ENCODE measurements around the gene DTX3.
A peak's percentile ranks its signal among the peaks of the same experiment; 100 is the strongest.

The DTX3 gene

DNA sequence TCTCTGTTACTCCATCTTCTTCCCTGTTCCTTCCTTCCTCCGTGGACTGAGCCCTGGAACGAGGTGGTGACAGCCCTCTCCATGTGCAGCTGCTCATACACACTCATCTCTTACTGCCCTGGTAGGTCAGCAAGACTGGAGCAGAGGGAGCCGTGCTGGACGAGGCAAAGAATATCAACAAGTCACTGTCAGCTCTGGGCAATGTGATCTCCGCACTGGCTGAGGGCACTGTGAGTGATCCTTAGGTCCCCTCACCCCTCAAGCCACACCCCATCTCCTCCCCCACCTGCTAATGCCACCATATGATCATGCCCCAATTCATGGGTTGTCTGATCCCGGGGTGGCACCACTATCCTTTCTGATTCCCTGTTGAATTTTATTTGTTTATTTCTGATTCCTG lies 35.8 kb upstream of the DTX3 start:
- ChIA-PET POLR2A (no interaction called here), CTCF (interaction anchor here (0.9 to 1.4 kb wide), 2 partner anchors 14 to 16 kb away, joined by 3 to 6 read pairs; no protein-coding TSS in a partner anchor)
- Histone ChIP-seq H3K4me3 (ENCODE audit: low read depth, low read length) (no peak overlapping the region), H3K36me3 (ENCODE audit: control insufficient read depth in 2 of 2, insufficient read depth in 1 of 2, low read length in 2 of 2) (peaks cover 10 to 44% of the 10 kb centered on the region in 2 experiments), H3K27ac (ENCODE audit: extremely low read depth, low read depth, low read length) (no peak overlapping the region), H3K9me3 (ENCODE audit: control insufficient read depth, insufficient read depth, low read depth, low read length) (no peaks in the 10 kb centered on the region), H3K4me1 (ENCODE audit: control insufficient read depth, insufficient read depth, low read length) (no peaks in the 10 kb centered on the region)
- TF ChIP-seq ZBTB1 (tag by site-specific recombination; IDR thresholded peaks at IDR 0.05) = no peak
- TF ChIP-seq SCRT2 (tag by site-specific recombination; IDR thresholded peaks at IDR 0.05) = 0 out of 2 replicates have a peak, but pooled peaks have one; percentile 20
- no peak for TF ChIP-seq ZNF362 (tag by site-specific recombination; IDR thresholded peaks at IDR 0.05)

GRCh38 chr12:57569858-57570257 lies 34.8 kb upstream of the DTX3 start:
- ChIA-PET POLR2A (interaction anchor here (0.6 kb wide), 1 partner anchor 33 kb away, joined by 3 read pairs; no protein-coding TSS in a partner anchor), CTCF (interaction anchor here (1.4 kb wide), 1 partner anchor 13 kb away, joined by 6 read pairs; no protein-coding TSS in a partner anchor)
- no peak overlapping the region for H3K4me3 ChIP-seq (ENCODE audit: low read depth, low read length)
- no peaks in the 10 kb centered on the region for H3K4me1 ChIP-seq (ENCODE audit: control insufficient read depth, insufficient read depth, low read length)
- no peaks in the 10 kb centered on the region for H3K9me3 ChIP-seq (ENCODE audit: control insufficient read depth, insufficient read depth, low read depth, low read length)
- peaks cover 10 to 36% of the 10 kb centered on the region in 2 experiments for H3K36me3 ChIP-seq (ENCODE audit: control insufficient read depth in 2 of 2, insufficient read depth in 1 of 2, low read length in 2 of 2)
- no peak overlapping the region for H3K27ac ChIP-seq (ENCODE audit: extremely low read depth, low read depth, low read length)
- no peak for TF ChIP-seq ZNF266 (tag by site-specific recombination; IDR thresholded peaks at IDR 0.05; ENCODE audit: low read depth)
- TF ChIP-seq, protein P1, sequence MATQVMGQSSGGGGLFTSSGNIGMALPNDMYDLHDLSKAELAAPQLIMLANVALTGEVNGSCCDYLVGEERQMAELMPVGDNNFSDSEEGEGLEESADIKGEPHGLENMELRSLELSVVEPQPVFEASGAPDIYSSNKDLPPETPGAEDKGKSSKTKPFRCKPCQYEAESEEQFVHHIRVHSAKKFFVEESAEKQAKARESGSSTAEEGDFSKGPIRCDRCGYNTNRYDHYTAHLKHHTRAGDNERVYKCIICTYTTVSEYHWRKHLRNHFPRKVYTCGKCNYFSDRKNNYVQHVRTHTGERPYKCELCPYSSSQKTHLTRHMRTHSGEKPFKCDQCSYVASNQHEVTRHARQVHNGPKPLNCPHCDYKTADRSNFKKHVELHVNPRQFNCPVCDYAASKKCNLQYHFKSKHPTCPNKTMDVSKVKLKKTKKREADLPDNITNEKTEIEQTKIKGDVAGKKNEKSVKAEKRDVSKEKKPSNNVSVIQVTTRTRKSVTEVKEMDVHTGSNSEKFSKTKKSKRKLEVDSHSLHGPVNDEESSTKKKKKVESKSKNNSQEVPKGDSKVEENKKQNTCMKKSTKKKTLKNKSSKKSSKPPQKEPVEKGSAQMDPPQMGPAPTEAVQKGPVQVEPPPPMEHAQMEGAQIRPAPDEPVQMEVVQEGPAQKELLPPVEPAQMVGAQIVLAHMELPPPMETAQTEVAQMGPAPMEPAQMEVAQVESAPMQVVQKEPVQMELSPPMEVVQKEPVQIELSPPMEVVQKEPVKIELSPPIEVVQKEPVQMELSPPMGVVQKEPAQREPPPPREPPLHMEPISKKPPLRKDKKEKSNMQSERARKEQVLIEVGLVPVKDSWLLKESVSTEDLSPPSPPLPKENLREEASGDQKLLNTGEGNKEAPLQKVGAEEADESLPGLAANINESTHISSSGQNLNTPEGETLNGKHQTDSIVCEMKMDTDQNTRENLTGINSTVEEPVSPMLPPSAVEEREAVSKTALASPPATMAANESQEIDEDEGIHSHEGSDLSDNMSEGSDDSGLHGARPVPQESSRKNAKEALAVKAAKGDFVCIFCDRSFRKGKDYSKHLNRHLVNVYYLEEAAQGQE (tag by site-specific recombination; IDR thresholded peaks at IDR 0.05) = no peak
- no peak for TF ChIP-seq ZNF280C (tag by site-specific recombination; IDR thresholded peaks at IDR 0.05)
- TF ChIP-seq, protein P2, sequence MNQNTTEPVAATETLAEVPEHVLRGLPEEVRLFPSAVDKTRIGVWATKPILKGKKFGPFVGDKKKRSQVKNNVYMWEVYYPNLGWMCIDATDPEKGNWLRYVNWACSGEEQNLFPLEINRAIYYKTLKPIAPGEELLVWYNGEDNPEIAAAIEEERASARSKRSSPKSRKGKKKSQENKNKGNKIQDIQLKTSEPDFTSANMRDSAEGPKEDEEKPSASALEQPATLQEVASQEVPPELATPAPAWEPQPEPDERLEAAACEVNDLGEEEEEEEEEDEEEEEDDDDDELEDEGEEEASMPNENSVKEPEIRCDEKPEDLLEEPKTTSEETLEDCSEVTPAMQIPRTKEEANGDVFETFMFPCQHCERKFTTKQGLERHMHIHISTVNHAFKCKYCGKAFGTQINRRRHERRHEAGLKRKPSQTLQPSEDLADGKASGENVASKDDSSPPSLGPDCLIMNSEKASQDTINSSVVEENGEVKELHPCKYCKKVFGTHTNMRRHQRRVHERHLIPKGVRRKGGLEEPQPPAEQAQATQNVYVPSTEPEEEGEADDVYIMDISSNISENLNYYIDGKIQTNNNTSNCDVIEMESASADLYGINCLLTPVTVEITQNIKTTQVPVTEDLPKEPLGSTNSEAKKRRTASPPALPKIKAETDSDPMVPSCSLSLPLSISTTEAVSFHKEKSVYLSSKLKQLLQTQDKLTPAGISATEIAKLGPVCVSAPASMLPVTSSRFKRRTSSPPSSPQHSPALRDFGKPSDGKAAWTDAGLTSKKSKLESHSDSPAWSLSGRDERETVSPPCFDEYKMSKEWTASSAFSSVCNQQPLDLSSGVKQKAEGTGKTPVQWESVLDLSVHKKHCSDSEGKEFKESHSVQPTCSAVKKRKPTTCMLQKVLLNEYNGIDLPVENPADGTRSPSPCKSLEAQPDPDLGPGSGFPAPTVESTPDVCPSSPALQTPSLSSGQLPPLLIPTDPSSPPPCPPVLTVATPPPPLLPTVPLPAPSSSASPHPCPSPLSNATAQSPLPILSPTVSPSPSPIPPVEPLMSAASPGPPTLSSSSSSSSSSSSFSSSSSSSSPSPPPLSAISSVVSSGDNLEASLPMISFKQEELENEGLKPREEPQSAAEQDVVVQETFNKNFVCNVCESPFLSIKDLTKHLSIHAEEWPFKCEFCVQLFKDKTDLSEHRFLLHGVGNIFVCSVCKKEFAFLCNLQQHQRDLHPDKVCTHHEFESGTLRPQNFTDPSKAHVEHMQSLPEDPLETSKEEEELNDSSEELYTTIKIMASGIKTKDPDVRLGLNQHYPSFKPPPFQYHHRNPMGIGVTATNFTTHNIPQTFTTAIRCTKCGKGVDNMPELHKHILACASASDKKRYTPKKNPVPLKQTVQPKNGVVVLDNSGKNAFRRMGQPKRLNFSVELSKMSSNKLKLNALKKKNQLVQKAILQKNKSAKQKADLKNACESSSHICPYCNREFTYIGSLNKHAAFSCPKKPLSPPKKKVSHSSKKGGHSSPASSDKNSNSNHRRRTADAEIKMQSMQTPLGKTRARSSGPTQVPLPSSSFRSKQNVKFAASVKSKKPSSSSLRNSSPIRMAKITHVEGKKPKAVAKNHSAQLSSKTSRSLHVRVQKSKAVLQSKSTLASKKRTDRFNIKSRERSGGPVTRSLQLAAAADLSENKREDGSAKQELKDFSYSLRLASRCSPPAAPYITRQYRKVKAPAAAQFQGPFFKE (tag by site-specific recombination; IDR thresholded peaks at IDR 0.05; ENCODE audit: borderline replicate concordance) = no peak
- TF ChIP-seq ZSCAN30 (tag by site-specific recombination; IDR thresholded peaks at IDR 0.05) = no peak
- no peak for TF ChIP-seq KLF1 (tag by site-specific recombination; IDR thresholded peaks at IDR 0.05)
- no peak for TF ChIP-seq ZNF514 (tag by site-specific recombination; IDR thresholded peaks at IDR 0.05)
- no peak for TF ChIP-seq YY1 (tag by site-specific recombination; IDR thresholded peaks at IDR 0.05)
- TF ChIP-seq, protein P3, sequence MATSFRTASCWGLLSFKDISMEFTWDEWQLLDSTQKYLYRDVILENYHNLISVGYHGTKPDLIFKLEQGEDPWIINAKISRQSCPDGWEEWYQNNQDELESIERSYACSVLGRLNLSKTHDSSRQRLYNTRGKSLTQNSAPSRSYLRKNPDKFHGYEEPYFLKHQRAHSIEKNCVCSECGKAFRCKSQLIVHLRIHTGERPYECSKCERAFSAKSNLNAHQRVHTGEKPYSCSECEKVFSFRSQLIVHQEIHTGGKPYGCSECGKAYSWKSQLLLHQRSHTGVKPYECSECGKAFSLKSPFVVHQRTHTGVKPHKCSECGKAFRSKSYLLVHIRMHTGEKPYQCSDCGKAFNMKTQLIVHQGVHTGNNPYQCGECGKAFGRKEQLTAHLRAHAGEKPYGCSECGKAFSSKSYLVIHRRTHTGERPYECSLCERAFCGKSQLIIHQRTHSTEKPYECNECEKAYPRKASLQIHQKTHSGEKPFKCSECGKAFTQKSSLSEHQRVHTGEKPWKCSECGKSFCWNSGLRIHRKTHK (tag by site-specific recombination; IDR thresholded peaks at IDR 0.05) = no peak
- TF ChIP-seq ZNF837 (tag by site-specific recombination; IDR thresholded peaks at IDR 0.05) = no peak
- TF ChIP-seq ZNF16 (tag by site-specific recombination; IDR thresholded peaks at IDR 0.05; ENCODE audit: low read depth) = no peak
- TF ChIP-seq, protein P4, sequence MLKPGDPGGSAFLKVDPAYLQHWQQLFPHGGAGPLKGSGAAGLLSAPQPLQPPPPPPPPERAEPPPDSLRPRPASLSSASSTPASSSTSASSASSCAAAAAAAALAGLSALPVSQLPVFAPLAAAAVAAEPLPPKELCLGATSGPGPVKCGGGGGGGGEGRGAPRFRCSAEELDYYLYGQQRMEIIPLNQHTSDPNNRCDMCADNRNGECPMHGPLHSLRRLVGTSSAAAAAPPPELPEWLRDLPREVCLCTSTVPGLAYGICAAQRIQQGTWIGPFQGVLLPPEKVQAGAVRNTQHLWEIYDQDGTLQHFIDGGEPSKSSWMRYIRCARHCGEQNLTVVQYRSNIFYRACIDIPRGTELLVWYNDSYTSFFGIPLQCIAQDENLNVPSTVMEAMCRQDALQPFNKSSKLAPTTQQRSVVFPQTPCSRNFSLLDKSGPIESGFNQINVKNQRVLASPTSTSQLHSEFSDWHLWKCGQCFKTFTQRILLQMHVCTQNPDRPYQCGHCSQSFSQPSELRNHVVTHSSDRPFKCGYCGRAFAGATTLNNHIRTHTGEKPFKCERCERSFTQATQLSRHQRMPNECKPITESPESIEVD (tag by site-specific recombination; IDR thresholded peaks at IDR 0.05) = no peak
- no peak for TF ChIP-seq KLF7 (tag by site-specific recombination; IDR thresholded peaks at IDR 0.05; ENCODE audit: borderline replicate concordance)
- TF ChIP-seq SCRT1 (tag by site-specific recombination; IDR thresholded peaks at IDR 0.05; ENCODE audit: borderline replicate concordance) = no peak
